Osteoblast (primary cell): ENCODE data around the gene SALL1. TPM values are rescaled to one million over a fixed set of nuclear protein-coding genes. Genes with fewer than 3 reads are reported as not detected.
A peak's percentile ranks its signal among the peaks of the same experiment; 100 is the strongest.

Experiments
- DNase-seq: peaks from one replicate; pipeline ENCODE4 v3.0.0; 2011; ENCODE audit warnings: low spot score, mixed read lengths; ENCODE audit not compliant: insufficient read length; ENCODE audit errors: missing footprints
- H2AFZ ChIP-seq: 2 replicates; pipeline ENCODE4 v1.6.0; 2011; ENCODE audit warnings: mild to moderate bottlenecking, low read length
- H3K27ac ChIP-seq: 2 replicates; pipeline ENCODE4 v1.5.1; 2011; ENCODE audit warnings: mild to moderate bottlenecking, low read depth, low read length, moderate library complexity
- H3K27me3 ChIP-seq: 2 replicates; pipeline ENCODE4 v1.6.0; 2012; ENCODE audit warnings: mild to moderate bottlenecking, control low read depth, inconsistent platforms, low read length, moderate library complexity; ENCODE audit not compliant: insufficient read depth
- H3K36me3 ChIP-seq: 2 replicates; pipeline ENCODE4 v1.5.1; 2011; ENCODE audit warnings: mild to moderate bottlenecking, low read length, control low read depth, moderate library complexity; ENCODE audit not compliant: insufficient read depth
- H3K4me1 ChIP-seq: 2 replicates; pipeline ENCODE4 v1.5.1; 2011; ENCODE audit warnings: mild to moderate bottlenecking, low read length, control low read depth, moderate library complexity; ENCODE audit not compliant: insufficient read depth
- H3K4me2 ChIP-seq: 2 replicates; pipeline ENCODE4 v1.6.0; 2011; ENCODE audit warnings: mild to moderate bottlenecking, low read length; ENCODE audit not compliant: insufficient read depth
- H3K4me3 ChIP-seq: fragments of 200-600 bp; sonication (generic); 3 replicates; pipeline ENCODE4 v1.5.1; 2012; ENCODE audit warnings: mild to moderate bottlenecking, low read length, inconsistent platforms; ENCODE audit not compliant: insufficient read depth
- H3K79me2 ChIP-seq: 2 replicates; pipeline ENCODE4 v1.6.0; 2012; ENCODE audit warnings: mild to moderate bottlenecking, low read length, control low read depth, inconsistent platforms; ENCODE audit not compliant: insufficient read depth
- H3K9me3 ChIP-seq: 2 replicates; pipeline ENCODE4 v1.5.1; 2011; ENCODE audit warnings: low read depth, low read length, control low read depth
- H4K20me1 ChIP-seq: 2 replicates; pipeline ENCODE4 v1.6.0; 2012; ENCODE audit warnings: mild to moderate bottlenecking, low read length, control low read depth; ENCODE audit not compliant: insufficient read depth
- CTCF ChIP-seq: IDR thresholded peaks from 2 replicates; pipeline ENCODE4 v1.5.1; 2011; ENCODE audit warnings: mild to moderate bottlenecking, low read depth, low read length, moderate library complexity; ENCODE audit errors: extremely low read depth
- total RNA-seq: library from RNA; depleted of rRNA; stranded (reverse); fragments of >200 nt; gene quantifications from 2 replicates; pipeline ENCODE4 v1.2.3, GENCODE V29; 2012

SALL1 gene
- total RNA-seq, 1 donor: under 0.01 TPM

GRCh38 chr16:51151961-51152663, 1.0 kb upstream of the SALL1 start:
- Histone ChIP-seq H3K9me3 (no peaks in the 10 kb centered on the region), H4K20me1 (no peaks in the 10 kb centered on the region), H3K4me1 (no peaks in the 10 kb centered on the region), H3K36me3 (no peaks in the 10 kb centered on the region), H3K79me2 (no peaks in the 10 kb centered on the region), H3K4me2 (peak overlapping the region; percentile 82), H3K27ac (no peak overlapping the region), H3K4me3 (peak overlapping the region; percentile 69), H3K27me3 (peaks cover 12% of the 10 kb centered on the region), H2AFZ (peak overlapping the region; percentile 51)
- no peak for TF ChIP-seq CTCF
- DNase-seq: peak; percentile 91

- Histone ChIP-seq H3K4me2 (peak overlapping the region; percentile 82), H4K20me1 (no peaks in the 10 kb centered on the region), H3K4me3 (peak overlapping the region; percentile 69), H3K4me1 (no peaks in the 10 kb centered on the region), H3K27me3 (peaks cover 12% of the 10 kb centered on the region), H3K79me2 (no peaks in the 10 kb centered on the region), H3K36me3 (no peaks in the 10 kb centered on the region), H3K27ac (no peak overlapping the region), H2AFZ (no peak overlapping the region), H3K9me3 (no peaks in the 10 kb centered on the region)
- peak; percentile 92 for DNase-seq
- TF ChIP-seq CTCF: no peak
Measured at GRCh38 chr16:51151435-51151960, 428 bp upstream of the SALL1 start.

GRCh38 chr16:51150165-51150887, 744 bp downstream of the SALL1 start:
- no peaks in the 10 kb centered on the region for H4K20me1 ChIP-seq
- no peak for TF ChIP-seq CTCF
- peak; percentile 66 for DNase-seq
- H3K36me3 ChIP-seq: no peaks in the 10 kb centered on the region
- no peak overlapping the region for H3K27ac ChIP-seq
- H3K4me3 ChIP-seq: peak overlapping the region; percentile 71
- H3K4me2 ChIP-seq: peak overlapping the region; percentile 77
- H2AFZ ChIP-seq: peak overlapping the region; percentile 56
- no peaks in the 10 kb centered on the region for H3K79me2 ChIP-seq
- H3K27me3 ChIP-seq: peaks cover 10% of the 10 kb centered on the region
- no peaks in the 10 kb centered on the region for H3K4me1 ChIP-seq
- H3K9me3 ChIP-seq: no peaks in the 10 kb centered on the region

- Histone ChIP-seq H4K20me1 (no peaks in the 10 kb centered on the region), H3K36me3 (no peaks in the 10 kb centered on the region), H3K27me3 (peaks cover 10% of the 10 kb centered on the region), H3K4me1 (no peaks in the 10 kb centered on the region), H3K27ac (no peak overlapping the region), H2AFZ (no peak overlapping the region), H3K4me3 (no peak overlapping the region), H3K79me2 (no peaks in the 10 kb centered on the region), H3K9me3 (no peaks in the 10 kb centered on the region), H3K4me2 (peak overlapping the region; percentile 77)
- TF ChIP-seq CTCF: no peak
- DNase-seq: no peak
Measured at GRCh38 chr16:51149721-51150164, 1.3 kb downstream of the SALL1 start.
